ENCODE results near the gene FBXO42.

The FBXO42 gene

DNA sequence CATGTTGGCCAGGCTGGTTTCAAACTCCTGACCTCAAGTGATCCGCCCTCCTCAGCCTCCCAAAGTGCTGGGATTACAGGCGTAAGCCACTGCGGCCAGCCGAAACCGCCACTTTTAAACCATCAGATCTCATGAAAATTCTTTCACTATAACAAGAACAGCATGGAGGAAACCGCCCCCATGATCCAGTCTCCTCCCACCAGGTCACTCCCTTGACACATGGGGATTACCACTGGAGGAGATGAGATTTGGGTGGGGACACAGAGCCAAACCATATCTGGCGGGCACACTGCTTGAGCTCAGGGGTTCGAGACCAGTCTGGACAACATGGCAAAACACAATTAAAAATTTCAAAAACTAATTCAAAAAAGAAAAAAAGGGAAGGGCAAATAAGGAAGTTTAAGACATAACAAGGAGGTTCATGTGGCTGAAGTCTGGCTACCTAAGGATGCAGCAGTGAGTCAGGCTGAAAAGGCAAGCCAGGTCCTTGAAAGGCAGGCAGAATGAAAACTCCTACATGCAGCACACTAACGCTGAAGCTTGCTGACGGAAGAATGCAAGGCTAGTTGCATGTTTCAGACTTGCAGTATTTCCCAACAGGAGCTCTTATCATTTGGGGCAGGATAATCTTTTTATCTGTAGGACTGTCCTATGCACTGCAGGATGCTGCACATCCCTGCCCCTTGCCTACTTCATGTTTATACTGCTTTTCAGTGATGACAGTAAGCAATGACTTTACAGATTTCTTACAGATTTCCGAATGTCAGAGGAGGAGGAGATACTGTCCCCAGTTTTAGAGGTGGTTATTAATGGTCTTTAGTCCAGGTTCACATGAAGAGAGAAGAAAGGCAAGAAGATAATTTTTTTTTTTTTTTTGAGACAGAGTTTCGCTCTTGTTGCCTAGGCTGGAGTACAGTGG lies 49.3 kb downstream of the FBXO42 start:
- H3K4me3 ChIP-seq (ENCODE audit: low read depth, low read length, poor library complexity, severe bottlenecking), result no peak overlapping the region
- no peak overlapping the region for H3K9ac ChIP-seq (ENCODE audit: low read length)
- H3K27me3 ChIP-seq (ENCODE audit: insufficient read depth, low read length), result no peaks in the 10 kb centered on the region
- no peak overlapping the region for H3K4me2 ChIP-seq (ENCODE audit: low read length)
- H3K79me2 ChIP-seq (ENCODE audit: insufficient read depth, low read length), result no peaks in the 10 kb centered on the region
- peaks cover 64% of the 10 kb centered on the region for H3K36me3 ChIP-seq (ENCODE audit: insufficient read depth, low read length)
- no peaks in the 10 kb centered on the region for H3K9me3 ChIP-seq (ENCODE audit: low read length)
- H2AFZ ChIP-seq (ENCODE audit: low read length), result no peak overlapping the region
- no peaks in the 10 kb centered on the region for H3K9me2 ChIP-seq (ENCODE audit: low read depth, low read length)
- TF ChIP-seq EZH2 (IDR thresholded peaks at IDR 0.05; ENCODE audit: borderline replicate concordance, low read length), result no peak
- TF ChIP-seq, protein P1, sequence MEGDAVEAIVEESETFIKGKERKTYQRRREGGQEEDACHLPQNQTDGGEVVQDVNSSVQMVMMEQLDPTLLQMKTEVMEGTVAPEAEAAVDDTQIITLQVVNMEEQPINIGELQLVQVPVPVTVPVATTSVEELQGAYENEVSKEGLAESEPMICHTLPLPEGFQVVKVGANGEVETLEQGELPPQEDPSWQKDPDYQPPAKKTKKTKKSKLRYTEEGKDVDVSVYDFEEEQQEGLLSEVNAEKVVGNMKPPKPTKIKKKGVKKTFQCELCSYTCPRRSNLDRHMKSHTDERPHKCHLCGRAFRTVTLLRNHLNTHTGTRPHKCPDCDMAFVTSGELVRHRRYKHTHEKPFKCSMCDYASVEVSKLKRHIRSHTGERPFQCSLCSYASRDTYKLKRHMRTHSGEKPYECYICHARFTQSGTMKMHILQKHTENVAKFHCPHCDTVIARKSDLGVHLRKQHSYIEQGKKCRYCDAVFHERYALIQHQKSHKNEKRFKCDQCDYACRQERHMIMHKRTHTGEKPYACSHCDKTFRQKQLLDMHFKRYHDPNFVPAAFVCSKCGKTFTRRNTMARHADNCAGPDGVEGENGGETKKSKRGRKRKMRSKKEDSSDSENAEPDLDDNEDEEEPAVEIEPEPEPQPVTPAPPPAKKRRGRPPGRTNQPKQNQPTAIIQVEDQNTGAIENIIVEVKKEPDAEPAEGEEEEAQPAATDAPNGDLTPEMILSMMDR (IDR thresholded peaks at IDR 0.05; ENCODE audit: low read length), result no peak
- no peak overlapping the region for H3K27ac ChIP-seq (ENCODE audit: low read depth, low read length, poor library complexity, severe bottlenecking)
- H3F3A ChIP-seq (ENCODE audit: insufficient read depth, low read length), result no peaks in the 10 kb centered on the region
- no peaks in the 10 kb centered on the region for H3K4me1 ChIP-seq (ENCODE audit: insufficient read depth, low read length, severe bottlenecking)
- H4K20me1 ChIP-seq (ENCODE audit: insufficient read depth, low read length), result no peaks in the 10 kb centered on the region

DNA sequence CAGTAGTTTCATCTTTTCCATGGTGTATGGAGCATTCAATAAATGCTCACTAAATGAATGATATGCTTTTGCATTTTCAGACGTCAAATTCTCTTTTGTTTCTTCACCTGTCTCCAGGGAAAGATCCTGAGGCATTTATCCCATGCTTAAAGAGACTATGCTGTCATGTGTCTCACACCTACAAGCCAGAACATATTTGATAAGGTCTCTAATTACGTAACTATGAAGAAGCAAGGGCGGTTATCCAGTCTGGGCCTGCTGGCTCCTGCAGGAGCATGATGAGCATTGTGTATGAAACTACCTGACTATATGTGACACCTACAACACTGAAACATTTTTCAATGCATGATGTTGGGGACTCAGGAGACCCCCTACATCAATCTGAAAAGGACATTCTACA lies 51.8 kb downstream of the FBXO42 start:
- Histone ChIP-seq H3K36me3 (ENCODE audit: insufficient read depth, low read length) (peaks cover 67% of the 10 kb centered on the region), H3K4me2 (ENCODE audit: low read length) (no peak overlapping the region), H3K27me3 (ENCODE audit: insufficient read depth, low read length) (no peaks in the 10 kb centered on the region), H2AFZ (ENCODE audit: low read length) (no peak overlapping the region), H3K27ac (ENCODE audit: low read depth, low read length, poor library complexity, severe bottlenecking) (no peak overlapping the region), H3F3A (ENCODE audit: insufficient read depth, low read length) (no peaks in the 10 kb centered on the region), H3K4me1 (ENCODE audit: insufficient read depth, low read length, severe bottlenecking) (no peaks in the 10 kb centered on the region), H3K9me2 (ENCODE audit: low read depth, low read length) (no peaks in the 10 kb centered on the region), H3K9ac (ENCODE audit: low read length) (no peak overlapping the region), H4K20me1 (ENCODE audit: insufficient read depth, low read length) (no peaks in the 10 kb centered on the region), H3K79me2 (ENCODE audit: insufficient read depth, low read length) (no peaks in the 10 kb centered on the region), H3K9me3 (ENCODE audit: low read length) (no peaks in the 10 kb centered on the region), H3K4me3 (ENCODE audit: low read depth, low read length, poor library complexity, severe bottlenecking) (no peak overlapping the region)
- no peak for TF ChIP-seq EZH2 (IDR thresholded peaks at IDR 0.05; ENCODE audit: borderline replicate concordance, low read length)
- TF ChIP-seq, protein P1 (IDR thresholded peaks at IDR 0.05; ENCODE audit: low read length), result no peak

GRCh38 chr1:16298653-16299052 lies 53.6 kb downstream of the FBXO42 start:
- H3K27ac ChIP-seq (ENCODE audit: low read depth, low read length, poor library complexity, severe bottlenecking), result no peak overlapping the region
- no peaks in the 10 kb centered on the region for H3F3A ChIP-seq (ENCODE audit: insufficient read depth, low read length)
- H3K27me3 ChIP-seq (ENCODE audit: insufficient read depth, low read length), result no peaks in the 10 kb centered on the region
- no peak overlapping the region for H3K4me3 ChIP-seq (ENCODE audit: low read depth, low read length, poor library complexity, severe bottlenecking)
- H3K9me2 ChIP-seq (ENCODE audit: low read depth, low read length), result no peaks in the 10 kb centered on the region
- no peak overlapping the region for H3K9ac ChIP-seq (ENCODE audit: low read length)
- TF ChIP-seq, protein P1 (IDR thresholded peaks at IDR 0.05; ENCODE audit: low read length), result no peak
- TF ChIP-seq EZH2 (IDR thresholded peaks at IDR 0.05; ENCODE audit: borderline replicate concordance, low read length), result no peak
- no peak overlapping the region for H3K4me2 ChIP-seq (ENCODE audit: low read length)
- H3K79me2 ChIP-seq (ENCODE audit: insufficient read depth, low read length), result no peaks in the 10 kb centered on the region
- H3K4me1 ChIP-seq (ENCODE audit: insufficient read depth, low read length, severe bottlenecking), result no peaks in the 10 kb centered on the region
- H3K9me3 ChIP-seq (ENCODE audit: low read length), result no peaks in the 10 kb centered on the region
- peaks cover 66% of the 10 kb centered on the region for H3K36me3 ChIP-seq (ENCODE audit: insufficient read depth, low read length)
- H2AFZ ChIP-seq (ENCODE audit: low read length), result no peak overlapping the region
- H4K20me1 ChIP-seq (ENCODE audit: insufficient read depth, low read length), result no peaks in the 10 kb centered on the region

Measured in OCI-LY1 (cell line).